ENCODE measurements around the gene PDIA6.

DNA sequence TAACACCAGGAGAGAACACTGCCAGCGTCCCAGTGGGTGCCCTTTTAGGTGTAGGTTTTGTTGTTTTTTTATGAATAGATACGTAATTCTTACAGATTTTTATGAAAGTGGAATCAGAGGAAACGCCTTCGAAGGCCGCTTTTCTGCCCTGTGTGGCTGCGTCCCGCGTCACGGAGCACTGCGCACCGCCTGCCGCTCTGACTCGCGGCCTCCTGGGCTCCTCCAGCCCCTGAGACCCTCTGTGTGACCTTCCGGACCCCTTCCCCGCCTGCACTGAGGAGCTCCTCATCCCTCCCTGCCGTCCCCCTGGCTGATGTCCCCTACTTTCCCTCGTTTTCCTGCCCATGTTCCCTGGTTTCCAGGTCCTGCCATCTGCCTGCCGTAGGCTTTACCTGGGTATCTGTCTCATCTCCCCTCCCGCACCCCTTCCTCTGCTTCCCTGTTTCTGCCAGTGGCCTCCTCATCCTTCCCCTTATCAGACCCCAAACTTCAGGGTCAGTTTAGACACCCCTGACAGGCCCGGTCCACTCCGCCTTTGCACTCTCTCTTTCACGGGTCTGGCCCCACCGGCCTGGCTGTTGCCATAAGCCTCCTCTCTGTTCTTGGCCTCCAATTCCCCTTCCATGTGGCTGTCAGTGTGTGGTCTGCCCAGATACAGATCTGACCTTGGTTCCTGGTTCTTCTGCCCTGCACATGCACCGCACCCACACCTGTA is 32.7 kb downstream of the PDIA6 start:
- TF ChIP-seq, protein P1, sequence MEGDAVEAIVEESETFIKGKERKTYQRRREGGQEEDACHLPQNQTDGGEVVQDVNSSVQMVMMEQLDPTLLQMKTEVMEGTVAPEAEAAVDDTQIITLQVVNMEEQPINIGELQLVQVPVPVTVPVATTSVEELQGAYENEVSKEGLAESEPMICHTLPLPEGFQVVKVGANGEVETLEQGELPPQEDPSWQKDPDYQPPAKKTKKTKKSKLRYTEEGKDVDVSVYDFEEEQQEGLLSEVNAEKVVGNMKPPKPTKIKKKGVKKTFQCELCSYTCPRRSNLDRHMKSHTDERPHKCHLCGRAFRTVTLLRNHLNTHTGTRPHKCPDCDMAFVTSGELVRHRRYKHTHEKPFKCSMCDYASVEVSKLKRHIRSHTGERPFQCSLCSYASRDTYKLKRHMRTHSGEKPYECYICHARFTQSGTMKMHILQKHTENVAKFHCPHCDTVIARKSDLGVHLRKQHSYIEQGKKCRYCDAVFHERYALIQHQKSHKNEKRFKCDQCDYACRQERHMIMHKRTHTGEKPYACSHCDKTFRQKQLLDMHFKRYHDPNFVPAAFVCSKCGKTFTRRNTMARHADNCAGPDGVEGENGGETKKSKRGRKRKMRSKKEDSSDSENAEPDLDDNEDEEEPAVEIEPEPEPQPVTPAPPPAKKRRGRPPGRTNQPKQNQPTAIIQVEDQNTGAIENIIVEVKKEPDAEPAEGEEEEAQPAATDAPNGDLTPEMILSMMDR (IDR thresholded peaks at IDR 0.05; ENCODE audit: insufficient read depth, low read depth, low read length), result no peak
- TF ChIP-seq EZH2 (IDR thresholded peaks at IDR 0.05; ENCODE audit: insufficient read depth, low read length), result no peak

All from astrocyte (in vitro differentiated cells and primary cell).